Tibial nerve (tissue), 4 donors: ENCODE results near the gene DTX3.

ENCODE experiments used
- EP300 ChIP-seq, 2 donors: sonication (generic); formaldehyde crosslinking; IDR thresholded peaks; one replicate each; pipeline ENCODE4 v1.6.1; 2017; ENCODE audit warnings: antibody characterized with exemption in 2 of 2, mild to moderate bottlenecking in 1 of 2
- POLR2A ChIP-seq, 2 donors: fragments of 450-650 bp; IDR thresholded peaks; one replicate each; pipeline ENCODE4 v1.6.1; 2017; ENCODE audit warnings: antibody characterized with exemption in 2 of 2, mild to moderate bottlenecking in 2 of 2, moderate library complexity in 2 of 2
- TF ChIP-seq, protein P1 (sequence below), 5 experiments: fragments of 200-600 bp in 3 of 5; fragments of 450-650 bp in 2 of 5; sonication (generic) in 3 of 5; IDR thresholded peaks; one replicate each; pipeline ENCODE4 v1.5.1; 2016 to 2019; ENCODE audit warnings: antibody characterized with exemption in 5 of 5, mild to moderate bottlenecking in 3 of 5, moderate library complexity in 2 of 5

DNA sequence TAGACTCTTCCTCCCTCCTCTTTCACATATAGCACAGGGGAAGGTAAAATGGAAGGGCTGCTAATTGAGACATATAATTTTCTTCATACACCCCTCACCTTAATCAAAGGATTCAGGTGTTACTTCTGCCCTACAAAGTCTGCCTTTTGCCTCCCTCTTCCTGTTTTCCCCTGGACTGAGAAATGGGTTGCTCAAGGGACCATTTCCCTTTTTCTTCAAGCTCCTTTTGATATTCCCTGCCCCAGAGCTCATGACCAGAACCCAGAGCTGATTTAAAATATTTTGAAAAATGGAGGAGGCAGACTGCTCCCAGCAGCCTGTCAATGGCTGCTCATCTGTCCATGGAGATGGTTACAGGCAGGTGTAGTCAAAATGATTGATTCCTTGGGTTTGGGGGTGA is 19.9 kb upstream of the DTX3 start:
- TF ChIP-seq, protein P1, sequence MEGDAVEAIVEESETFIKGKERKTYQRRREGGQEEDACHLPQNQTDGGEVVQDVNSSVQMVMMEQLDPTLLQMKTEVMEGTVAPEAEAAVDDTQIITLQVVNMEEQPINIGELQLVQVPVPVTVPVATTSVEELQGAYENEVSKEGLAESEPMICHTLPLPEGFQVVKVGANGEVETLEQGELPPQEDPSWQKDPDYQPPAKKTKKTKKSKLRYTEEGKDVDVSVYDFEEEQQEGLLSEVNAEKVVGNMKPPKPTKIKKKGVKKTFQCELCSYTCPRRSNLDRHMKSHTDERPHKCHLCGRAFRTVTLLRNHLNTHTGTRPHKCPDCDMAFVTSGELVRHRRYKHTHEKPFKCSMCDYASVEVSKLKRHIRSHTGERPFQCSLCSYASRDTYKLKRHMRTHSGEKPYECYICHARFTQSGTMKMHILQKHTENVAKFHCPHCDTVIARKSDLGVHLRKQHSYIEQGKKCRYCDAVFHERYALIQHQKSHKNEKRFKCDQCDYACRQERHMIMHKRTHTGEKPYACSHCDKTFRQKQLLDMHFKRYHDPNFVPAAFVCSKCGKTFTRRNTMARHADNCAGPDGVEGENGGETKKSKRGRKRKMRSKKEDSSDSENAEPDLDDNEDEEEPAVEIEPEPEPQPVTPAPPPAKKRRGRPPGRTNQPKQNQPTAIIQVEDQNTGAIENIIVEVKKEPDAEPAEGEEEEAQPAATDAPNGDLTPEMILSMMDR (IDR thresholded peaks at IDR 0.05): no peak
- TF ChIP-seq EP300 (IDR thresholded peaks at IDR 0.05) (no peak), POLR2A (IDR thresholded peaks at IDR 0.05) (no peak)
